C4-2B (cell line): ENCODE results near the gene ALDH8A1.

ENCODE experiments used
- CTCF ChIP-seq: fragments of 450-650 bp; conservative IDR thresholded peaks from 2 replicates; pipeline ENCODE4 v1.5.1; 2017; ENCODE audit warnings: mild to moderate bottlenecking
- ZFX ChIP-seq: fragments of 450-650 bp; IDR thresholded peaks from 2 replicates; pipeline ENCODE4 v1.6.1; 2017

- TF ChIP-seq CTCF (no peak), ZFX (no peak)
Observed at GRCh38 chr6:134932098-134932497, 17.8 kb downstream of the ALDH8A1 start.
